Activated CD8-positive, alpha-beta memory T cell treated with anti-CD3 and anti-CD28 coated beads, Interleukin-2, amount 50 U/mL, for 24 hours (primary cell): Measurements from ENCODE around the gene SNU13.
"Not testable (repeated sequence)": the region's sequence is repeated elsewhere in the genome, so short reads cannot be mapped to it uniquely, and the experiment has no call there.

Source experiments
- DNase-seq: peaks from one replicate; pipeline ENCODE4 v3.0.0-alpha.2; 2020; ENCODE audit errors: extremely low read depth

The SNU13 gene

DNA sequence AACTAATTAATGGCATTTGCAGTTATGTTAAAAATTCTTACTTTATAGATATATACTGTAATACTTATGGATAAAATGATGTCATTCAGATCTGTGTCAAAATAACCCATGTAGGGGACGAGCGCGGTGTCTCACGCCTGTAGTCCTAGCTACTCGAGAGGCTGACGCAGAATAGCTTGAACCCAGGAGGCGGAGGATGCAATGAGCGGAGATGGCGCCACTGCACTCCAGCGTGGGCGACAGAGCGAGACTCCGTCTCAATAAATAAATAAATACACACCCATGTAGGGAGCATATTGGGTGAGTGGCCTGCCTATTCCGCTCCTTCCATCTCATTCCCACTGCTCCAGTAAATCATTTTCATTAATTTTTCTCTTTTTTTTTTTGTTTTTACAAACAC is 7.1 kb downstream of the SNU13 start:
- DNase-seq = no peak

DNA sequence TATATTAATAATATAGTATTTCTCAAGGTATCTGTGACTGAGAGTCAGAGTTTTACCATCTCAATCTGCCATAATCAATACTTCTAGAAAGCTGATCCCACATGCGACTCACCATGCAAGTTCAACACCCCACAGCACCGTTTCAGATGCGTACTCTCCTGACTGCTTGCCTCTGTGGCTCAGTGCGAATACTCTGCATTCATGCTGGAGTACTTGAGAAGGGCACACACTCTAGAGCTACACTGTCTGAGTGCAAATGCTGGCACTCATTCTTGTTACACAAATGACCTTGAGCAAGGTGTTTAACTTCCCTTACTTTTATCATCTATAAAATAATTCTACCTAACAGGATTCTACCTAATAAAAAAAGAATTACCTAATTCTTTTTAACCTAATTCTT is 12.5 kb downstream of the SNU13 start:
- DNase-seq = no peak

DNA sequence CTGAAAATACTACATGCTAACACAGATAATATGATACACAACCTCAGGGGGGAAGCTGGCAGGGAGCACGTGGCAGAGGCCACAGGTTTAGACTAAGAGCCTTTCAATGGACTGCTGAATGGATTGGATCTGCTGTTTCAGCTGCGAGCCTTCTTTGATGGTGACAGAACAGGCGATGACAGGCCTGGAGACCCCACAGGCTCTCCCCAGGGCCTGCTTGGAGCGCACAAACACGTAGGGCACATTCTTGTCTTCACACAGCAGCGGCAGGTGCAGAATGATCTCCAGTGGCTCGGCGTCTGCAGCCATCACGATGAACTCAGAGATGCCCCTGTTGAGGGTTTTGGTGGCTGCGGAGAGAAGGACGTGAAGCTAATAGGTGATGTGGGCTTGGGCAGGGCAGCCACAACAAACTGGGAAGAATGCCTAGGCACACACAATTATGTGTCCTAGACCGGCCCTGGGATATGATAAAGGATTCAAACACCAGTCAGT is 13.8 kb downstream of the SNU13 start:
- no peak for DNase-seq

DNA sequence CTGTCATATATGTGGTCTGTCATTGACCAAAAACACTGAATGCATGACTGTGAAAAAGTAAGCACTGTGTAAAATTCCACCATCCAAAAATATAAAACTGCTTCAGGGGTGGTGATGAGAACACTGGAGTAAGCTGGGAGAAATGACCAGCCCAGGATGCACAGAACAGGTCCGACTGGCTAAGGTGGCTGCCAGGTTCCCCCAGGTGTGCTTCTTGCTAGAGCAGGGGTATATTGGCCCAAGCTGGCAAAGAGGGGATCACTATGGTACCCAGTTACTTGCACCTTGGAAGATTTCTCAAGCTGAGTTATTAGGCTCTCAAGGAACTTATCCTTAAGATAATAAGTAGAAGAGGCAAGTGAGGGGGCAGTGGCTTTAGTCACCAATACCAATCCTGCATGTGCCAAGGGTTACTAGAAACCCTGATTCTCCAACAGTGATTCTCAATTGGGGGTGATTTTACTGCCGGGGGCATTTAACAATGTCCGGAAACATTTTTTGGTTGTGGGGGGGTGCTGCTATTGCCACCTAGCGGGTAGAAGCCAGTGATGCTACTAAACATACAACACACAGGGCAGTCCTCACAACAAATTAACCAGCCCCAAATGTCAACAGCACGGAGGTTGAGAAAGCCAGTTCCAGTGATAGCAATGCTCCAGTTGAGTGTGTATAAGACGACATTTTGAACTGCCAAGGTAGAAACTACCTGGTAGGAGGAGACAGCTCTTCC is 15.7 kb downstream of the SNU13 start:
- DNase-seq = no peak

DNA sequence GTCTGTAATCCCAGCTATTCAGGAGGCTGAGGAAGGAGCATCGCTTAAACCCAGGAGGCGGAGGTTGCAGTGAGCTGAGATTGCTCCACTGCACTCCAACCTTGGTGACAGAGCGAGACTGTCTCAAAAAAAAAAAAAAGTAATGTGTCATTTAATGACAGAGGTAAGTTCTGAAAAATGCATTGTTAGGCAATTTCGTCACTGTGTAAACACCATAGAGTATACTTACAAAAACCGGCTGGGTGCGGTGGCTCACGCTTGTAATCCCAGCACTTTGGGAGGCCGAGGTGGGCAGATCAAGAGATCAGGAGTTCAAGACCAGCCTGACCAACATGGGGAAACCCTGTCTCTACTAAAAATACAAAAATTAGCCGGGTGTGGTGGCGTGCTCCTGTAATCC is 16.6 kb downstream of the SNU13 start:
- not testable (repeated sequence) for DNase-seq

DNA sequence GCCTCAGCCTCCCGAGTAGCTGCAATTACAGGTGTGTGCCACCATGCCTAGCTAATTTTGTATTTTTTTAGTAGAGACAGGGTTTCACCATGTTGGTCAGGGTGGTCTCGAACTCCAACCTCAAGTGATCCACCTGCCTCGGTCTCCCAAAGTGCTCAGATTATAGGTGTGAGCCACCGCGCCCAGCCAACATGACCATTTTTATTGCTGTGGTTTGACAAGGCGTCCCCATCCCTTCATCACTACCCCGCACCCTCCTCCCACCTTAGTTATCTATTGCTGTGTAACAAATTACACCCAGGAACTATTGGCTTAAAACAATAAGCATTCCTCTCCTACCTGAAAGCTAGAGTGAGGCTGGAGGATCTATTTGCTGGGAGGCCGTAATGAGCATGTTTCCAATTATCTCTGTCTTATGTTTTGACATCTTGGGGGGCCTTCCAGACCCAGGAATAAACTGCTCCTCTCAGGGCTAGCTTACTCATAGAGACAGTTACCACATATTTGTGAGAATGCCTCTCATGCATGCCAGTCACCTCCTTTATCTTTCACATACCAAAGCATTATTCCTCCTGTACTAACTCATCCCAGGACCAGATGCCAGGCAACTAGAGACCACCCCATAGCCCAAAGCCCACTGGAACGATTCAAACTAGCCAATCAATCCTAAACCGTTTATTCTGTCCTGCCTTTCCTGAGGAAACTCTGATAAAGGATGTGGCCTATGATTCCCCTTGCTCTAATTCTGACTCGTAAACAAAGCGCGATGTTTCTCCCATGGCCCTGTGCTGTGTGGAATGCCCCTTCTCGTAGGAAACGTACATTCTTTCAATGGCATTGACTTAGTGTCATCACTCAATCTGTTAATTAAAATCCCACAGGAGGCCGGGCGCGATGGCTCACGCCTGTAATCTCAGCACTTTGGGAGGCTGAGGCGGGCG is 19.4 kb downstream of the SNU13 start:
- no peak for DNase-seq

DNA sequence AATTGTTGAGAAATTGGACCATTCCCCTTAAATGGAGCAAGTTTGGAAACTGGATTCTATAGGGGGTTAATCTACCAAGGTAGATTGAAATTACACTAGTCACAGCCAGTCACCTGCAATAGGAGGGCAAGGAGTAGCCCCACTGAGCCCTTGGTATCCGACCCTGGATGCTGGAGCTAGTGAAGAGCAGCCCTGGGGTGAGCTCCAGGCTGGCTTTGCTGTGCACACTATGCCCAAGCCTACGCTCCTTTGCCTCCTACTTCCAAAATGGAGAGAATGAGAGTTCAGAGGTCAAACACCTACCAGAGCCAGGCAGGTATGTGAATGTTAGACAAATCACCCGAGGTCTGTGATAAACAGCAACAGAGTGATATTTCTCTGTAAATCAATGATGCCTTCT is 23.7 kb downstream of the SNU13 start:
- no peak for DNase-seq

DNA sequence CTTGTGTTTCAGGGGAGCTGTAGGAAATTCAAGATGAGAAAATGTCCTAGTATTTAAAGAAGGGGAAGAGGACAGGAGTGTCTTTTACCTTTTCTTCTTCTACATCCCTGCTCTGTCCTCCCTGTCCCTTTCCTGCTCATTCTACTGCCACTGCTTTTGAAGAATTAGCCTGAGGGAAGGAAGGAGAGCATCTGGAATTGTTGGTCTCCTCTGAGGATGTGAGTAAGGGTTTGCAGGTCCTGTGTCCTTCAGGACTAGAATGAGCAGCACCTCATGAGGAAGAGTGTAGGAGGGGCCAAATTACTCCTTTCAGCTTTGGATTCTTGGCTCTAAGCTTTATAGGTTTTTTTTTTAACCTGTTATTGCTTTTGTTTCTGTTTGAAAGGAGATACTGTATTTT is 24.2 kb downstream of the SNU13 start:
- DNase-seq = no peak

DNA sequence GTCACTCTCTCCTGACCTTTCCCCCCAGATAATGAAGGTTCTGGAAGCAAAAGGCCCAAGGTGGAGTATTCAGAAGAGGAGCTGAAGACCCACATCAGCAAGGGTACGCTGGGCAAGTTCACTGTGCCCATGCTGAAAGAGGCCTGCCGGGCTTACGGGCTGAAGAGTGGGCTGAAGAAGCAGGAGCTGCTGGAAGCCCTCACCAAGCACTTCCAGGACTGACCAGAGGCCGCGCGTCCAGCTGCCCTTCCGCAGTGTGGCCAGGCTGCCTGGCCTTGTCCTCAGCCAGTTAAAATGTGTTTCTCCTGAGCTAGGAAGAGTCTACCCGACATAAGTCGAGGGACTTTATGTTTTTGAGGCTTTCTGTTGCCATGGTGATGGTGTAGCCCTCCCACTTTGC is 25.1 kb downstream of the SNU13 start:
- not testable (repeated sequence) for DNase-seq

DNA sequence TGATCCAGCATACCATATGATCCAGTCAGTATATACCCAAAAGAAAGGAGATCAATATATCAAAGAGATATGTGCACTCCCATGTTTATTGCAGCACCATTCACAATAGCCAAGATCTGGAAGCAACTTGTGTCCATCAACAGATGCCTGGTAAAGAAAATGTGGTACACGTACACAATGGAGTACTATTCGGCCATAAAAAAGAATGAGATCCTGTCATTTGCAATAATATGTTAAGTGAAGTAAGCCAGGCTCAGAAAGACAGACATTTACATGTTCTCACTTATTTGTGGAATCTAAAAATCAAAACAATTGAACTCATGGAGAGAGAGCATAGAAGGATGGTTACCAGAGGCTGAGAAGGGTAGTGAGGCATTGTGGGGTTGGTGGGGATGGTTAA is 27.0 kb downstream of the SNU13 start:
- DNase-seq = no peak

DNA sequence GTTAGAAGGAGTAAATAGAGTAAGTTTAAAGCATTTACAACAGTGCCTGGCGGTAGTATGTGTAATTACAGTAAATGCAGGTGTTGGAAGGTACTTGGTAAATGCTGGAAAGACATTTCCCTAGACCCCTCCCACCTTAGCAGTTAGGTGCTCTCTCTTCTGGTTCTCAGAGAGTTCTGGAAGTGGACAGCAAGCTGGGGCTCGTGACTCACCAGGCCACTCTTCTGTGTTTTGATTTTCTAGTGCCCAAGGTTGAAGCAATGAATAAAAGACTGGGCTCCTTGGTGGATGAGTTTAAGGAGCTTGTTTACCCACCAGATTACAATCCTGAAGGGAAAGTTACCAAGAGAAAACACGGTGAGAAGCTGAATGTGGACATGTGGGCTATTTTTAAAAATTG is 27.6 kb downstream of the SNU13 start:
- no peak for DNase-seq

DNA sequence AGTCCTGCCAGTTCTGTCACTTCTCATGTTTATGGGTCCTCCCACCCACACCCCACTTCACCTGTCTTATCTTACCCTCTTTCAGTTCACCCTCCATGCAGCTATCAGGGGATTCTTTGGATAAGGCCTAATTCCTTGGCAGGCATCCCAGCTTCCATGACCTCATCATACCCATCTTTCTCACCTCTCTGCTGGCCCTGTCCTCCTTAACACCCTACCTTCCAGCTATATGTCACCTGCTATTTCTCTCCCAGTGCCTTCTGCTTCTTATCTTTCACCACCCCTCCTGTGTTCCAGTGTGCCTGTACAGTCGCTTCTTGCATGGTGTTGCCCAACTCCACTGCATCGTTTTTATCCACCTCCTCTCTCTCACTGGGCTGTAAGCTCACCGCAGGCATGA is 28.3 kb downstream of the SNU13 start:
- DNase-seq = no peak

DNA sequence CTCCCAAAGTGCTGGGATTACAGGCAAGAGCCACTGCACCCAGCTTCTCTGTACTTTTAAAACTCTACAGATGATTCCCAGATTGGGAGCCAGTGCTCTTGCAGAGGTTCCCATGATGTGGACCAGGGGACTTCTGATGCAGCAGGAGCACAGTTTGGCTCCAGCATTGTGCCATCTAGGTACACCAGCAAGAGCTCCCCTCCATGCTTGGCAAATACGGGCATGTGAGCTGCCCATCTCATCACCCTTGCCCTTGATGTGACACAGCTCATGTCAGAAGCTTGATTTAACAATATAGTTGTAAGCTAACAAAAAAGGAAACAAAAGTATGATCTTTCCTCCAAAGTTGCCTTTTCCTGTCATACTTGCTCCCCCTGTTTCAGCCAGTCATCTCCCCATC is 28.7 kb downstream of the SNU13 start:
- no peak for DNase-seq

DNA sequence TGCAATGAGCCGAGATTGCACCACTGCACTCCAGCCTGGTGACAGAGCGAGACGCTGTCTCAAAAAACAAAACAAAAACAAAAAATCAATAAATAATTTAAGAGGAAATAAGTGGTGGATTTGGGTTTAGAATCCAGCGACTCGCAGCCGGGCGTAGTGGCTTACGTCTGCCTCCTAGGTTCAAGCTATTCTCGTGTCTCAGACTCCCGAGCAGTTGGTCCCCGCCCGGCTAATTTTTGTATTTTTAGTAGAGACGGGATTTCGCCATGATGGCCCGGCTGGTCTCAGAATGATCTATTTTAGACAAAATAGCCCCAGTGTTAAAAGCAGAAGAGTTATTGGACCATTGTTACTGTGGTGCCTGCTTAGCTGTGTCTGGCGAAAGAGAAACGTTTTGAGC is 29.8 kb downstream of the SNU13 start:
- DNase-seq = no peak

DNA sequence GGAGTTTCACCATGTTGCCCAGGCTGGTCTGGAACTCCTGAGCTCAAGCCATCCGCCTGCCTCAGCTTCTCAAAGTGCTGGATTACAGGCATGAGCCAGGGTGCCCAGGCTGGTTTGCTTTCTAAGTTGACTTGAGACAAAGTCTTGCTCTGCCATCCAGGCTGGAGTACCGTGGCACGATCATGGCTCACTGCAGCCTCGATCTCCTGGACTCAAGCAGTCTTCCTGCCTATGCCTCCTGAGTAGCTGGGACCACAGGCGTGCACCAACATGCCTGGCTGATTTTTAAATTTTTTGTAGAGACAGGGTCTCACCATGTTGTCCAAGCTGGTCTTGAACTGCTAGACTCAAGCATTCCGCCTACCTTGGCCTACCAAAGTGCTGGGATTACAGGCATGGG is 31.0 kb downstream of the SNU13 start:
- no peak for DNase-seq

DNA sequence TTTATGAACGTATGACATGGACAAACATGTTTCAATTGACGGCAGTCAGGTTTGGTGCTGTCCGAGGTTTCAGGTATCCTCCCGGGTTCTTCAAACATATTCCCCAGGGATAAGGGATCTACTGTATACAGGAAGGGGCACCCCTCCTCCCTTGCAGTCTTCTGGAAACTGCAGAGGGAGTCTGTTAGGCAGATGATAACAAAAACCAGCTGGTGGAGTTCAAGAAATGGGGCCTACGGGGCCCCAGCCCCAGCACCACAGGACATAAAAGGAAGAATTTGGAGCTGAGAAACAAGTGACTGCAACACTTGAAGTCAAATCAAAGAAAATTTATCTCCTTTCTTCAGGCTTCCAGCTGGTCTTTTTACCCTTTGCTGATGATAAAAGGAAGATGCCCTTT is 32.1 kb downstream of the SNU13 start:
- no peak for DNase-seq

DNA sequence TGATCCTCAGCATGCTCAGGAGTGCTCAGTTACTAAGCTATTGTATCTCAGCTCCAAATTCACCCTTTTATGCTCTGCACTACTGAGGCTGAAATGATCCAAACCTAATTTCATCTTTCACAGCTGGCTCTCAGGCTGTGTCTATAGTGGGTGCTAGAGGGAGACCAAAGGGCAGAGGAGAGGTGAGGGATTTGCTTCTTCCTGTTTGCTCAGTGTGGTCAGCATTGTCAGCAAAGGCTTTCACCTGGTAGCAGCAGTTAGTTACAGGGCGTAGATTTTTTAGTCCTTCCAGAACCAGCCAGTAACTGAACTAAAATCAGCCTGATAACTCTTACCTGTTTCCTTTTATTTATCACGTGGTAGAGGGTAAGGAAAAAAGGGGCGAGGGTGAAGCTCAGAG is 34.3 kb downstream of the SNU13 start:
- DNase-seq = no peak

DNA sequence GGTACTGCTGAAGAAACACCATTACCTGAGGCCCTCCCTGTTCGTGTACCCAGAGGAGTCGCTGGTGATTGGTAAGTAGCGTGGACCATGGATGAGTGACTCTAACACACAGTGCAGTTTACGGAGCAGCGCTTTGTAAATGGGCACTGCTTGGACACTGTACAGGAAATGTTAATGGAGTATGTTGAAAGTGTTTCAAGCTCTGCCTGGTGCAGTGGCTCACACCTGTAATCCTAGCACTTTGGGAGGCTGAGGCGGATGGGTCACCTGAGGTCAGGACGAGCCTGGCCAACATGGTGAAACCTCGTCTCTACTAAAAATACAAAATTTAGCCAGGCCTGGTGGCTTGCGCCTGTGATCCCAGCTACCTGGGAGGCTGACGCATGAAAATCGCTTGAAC is 37.8 kb downstream of the SNU13 start:
- DNase-seq = no peak

DNA sequence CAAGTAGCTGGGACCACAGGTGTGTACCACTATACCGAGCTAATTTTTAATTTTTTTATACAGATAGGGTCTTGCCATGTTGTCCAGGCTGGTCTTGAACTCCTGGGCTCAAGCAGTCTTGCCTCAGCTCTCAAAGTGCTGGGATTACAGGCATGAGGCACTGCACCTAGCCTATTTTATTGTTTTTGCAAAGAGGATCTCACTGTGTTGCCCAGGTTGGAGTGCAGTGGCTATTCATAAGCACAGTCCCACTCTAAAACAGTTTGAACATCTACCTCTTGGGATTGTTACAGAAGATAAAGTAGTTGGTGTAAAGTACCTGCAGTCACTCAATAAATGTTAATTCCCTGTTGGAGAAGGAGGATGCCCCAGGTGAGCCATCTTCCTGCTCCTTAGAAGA is 38.4 kb downstream of the SNU13 start:
- no peak for DNase-seq

DNA sequence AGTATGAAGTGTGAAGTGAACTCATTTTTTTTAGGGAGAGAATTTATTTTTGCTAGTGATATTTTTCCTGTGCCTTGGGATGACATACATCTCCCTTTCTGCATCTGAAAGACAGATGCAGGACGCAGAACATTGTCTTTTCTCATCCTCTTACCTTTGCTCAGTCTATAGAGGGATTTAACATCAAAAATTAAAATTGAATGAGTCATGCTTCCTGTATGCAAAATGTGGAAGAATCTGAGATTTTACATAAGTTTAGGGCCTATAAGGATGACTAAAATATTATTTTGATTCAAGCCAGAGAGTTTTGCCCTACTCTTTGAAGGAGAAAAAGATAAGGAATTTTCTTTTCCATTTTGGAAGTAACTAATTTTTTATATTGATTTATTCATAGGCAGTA is 40.2 kb downstream of the SNU13 start:
- no peak for DNase-seq

DNA sequence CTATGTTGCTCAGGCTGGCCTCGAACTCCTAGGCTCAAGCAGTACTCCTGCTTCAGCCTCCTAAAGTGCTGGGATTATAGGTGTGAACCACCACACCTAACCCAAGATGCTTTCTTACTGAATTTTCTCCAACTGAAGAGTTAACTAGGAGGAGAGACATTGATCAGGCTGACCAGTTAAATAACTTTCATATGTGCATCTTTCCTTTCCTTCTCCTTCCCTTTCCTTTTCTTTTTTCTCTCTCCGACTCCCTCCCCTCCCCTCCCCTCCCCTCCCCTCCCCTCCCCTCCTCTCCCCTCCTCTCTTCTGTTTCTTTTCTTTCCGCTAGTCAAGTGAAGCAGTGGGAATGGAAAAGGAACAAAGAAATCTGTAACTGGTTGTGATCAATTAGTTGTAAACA is 40.9 kb downstream of the SNU13 start:
- DNase-seq = no peak

DNA sequence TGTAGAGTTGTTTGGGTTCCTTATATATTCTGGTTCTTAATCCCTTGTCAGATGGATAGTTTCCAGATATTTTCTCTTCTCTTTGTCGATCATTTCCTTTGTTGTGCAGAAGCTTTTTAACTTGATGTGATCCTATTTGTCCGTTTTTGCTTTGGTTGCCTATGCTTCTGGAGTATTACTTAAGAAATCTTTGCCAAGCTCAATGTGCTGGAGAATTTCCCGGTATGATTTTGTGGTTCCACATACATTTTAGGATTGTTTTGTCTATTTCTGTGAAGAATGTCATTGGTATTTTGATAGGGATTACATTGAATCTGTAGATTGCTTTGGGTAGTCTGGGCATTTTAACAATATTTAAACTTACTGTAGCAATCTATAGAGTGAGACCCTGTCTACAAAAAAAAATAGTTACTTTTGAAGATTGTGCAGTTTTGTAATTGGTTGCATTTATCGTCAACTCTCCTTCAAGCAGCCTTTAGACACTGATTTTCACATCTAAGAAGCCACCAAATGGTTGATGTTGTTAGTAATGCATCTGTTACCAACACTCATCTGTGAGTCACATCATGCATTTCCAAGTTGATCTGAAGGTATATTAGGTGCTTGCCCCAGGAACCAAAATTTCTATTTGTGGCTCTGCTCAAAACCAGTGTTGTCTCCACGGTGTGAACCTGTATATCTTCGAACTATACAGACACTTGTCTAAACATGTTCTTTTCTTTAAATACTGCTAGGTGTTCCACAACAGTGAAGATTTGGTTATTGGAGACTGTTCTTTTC is 46.1 kb downstream of the SNU13 start:
- no peak for DNase-seq
